CD4-positive, alpha-beta T cell treated with Interleukin-6 at 100 ng/mL for 8 hours (primary cell): ENCODE data around the gene ITGAE.
"Not testable (repeated sequence)": the region's sequence is repeated elsewhere in the genome, so short reads cannot be mapped to it uniquely, and the experiment has no call there.

Experiments
- DNase-seq: peaks from one replicate; pipeline ENCODE4 v3.0.0-alpha.2; 2020; ENCODE audit warnings: mixed read lengths, low spot score

ITGAE gene

GRCh38 chr17:3761036-3761917 lies 39.7 kb downstream of the ITGAE start:
- DNase-seq, result no peak

GRCh38 chr17:3759597-3760216 lies 41.3 kb downstream of the ITGAE start:
- no peak for DNase-seq

GRCh38 chr17:3755335-3756030 lies 45.5 kb downstream of the ITGAE start:
- no peak for DNase-seq

GRCh38 chr17:3754458-3755334 lies 46.3 kb downstream of the ITGAE start:
- DNase-seq, result peak; percentile 75

- no peak for DNase-seq
These were observed 46.9 kb downstream of the ITGAE start for GRCh38 chr17:3754066-3754457.

- no peak for DNase-seq
These were observed 47.4 kb downstream of the ITGAE start for GRCh38 chr17:3753624-3754023.

GRCh38 chr17:3751836-3752235 lies 49.2 kb downstream of the ITGAE start:
- DNase-seq, result no peak

GRCh38 chr17:3750926-3751325 lies 50.1 kb downstream of the ITGAE start:
- peak; percentile 64 for DNase-seq

GRCh38 chr17:3750296-3750695 lies 50.7 kb downstream of the ITGAE start:
- DNase-seq, result no peak

GRCh38 chr17:3748576-3748975 lies 52.4 kb downstream of the ITGAE start:
- no peak for DNase-seq

GRCh38 chr17:3747805-3748204 lies 53.2 kb downstream of the ITGAE start:
- no peak for DNase-seq

- no peak for DNase-seq
These were observed 55.9 kb downstream of the ITGAE start for GRCh38 chr17:3745071-3745470.

GRCh38 chr17:3744014-3744413 lies 57.0 kb downstream of the ITGAE start:
- DNase-seq, result no peak

- DNase-seq, result peak; percentile 57
These were observed 60.3 kb downstream of the ITGAE start for GRCh38 chr17:3740611-3741073.

- DNase-seq, result no peak
These were observed 61.4 kb downstream of the ITGAE start for GRCh38 chr17:3739422-3740124.

- DNase-seq, result peak; percentile 73
These were observed 62.3 kb downstream of the ITGAE start for GRCh38 chr17:3738562-3739295.

- DNase-seq, result no peak
These were observed 65.5 kb downstream of the ITGAE start for GRCh38 chr17:3735515-3735914.

GRCh38 chr17:3734911-3735276 lies 66.1 kb downstream of the ITGAE start:
- DNase-seq, result not testable (repeated sequence)

- no peak for DNase-seq
These were observed 68.8 kb downstream of the ITGAE start for GRCh38 chr17:3732210-3732621.

GRCh38 chr17:3730881-3731429 lies 70.0 kb downstream of the ITGAE start:
- no peak for DNase-seq
